HG02840 (cell line): ENCODE measurements around the gene NME4.
A peak's percentile ranks its signal among the peaks of the same experiment; 100 is the strongest.
"Not testable (repeated sequence)": the region's sequence is repeated elsewhere in the genome, so short reads cannot be mapped to it uniquely, and the experiment has no call there.

Experiments used
- ATAC-seq: cut with Tn5 transposase; IDR thresholded peaks from one replicate; pipeline ENCODE4 v1.9.1; 2021; ENCODE audit warnings: mild to moderate bottlenecking, moderate library complexity, moderate number of reproducible peaks; ENCODE audit not compliant: unreplicated experiment, low FRiP score

The NME4 gene

DNA sequence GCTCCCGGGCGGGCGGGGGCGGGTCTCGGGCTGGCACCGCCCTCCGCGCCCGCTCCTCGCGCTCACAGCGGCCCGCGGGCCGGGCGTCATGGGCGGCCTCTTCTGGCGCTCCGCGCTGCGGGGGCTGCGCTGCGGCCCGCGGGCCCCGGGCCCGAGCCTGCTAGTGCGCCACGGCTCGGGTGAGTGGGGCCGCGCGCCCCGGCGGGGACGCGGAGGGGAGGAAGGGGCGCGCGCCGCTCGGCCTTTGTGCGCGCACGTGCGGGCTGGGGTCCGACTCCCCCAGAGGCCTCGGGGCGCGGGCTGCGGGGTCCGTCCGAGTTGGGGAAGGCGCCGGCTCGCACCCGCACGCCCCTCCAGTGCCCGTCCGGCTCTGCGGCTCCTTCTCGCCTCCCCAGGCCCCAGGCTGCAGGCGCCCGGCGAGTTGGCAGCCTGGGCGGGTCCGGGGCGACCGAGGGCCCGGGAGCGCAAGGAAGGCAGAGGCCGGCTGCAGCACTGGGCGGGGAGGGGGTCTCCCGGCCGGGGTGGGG is at the start of gene NME4:
Gene NME4, plus strand, starts transcription at position 65 of the 527 bp plus-strand sequence. Its CDS starts 24 bp downstream, at position 89.
- no peak for ATAC-seq

- ATAC-seq = no peak
These were observed 49.8 kb upstream of the NME4 start for GRCh38 chr16:347203-347602.

DNA sequence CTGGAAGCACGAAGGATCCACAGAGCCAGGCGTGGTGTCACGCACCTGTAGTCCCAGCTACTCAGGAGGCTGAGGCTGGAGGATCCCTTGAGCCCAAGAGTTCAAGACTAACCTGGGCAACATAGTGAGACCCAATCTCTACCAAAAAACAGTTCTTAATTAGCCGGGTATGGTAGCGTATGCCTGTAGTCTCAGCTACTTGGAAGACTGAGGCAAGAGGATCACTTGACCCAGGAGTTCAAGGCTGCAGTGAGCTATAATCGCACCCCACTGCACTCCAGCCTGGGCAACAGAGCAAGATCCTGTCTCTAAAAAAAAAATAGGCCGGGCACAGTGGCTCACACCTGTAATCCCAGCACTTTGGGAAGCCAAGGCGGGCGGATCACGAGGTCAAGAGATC is 48.5 kb upstream of the NME4 start:
- not testable (repeated sequence) for ATAC-seq

DNA sequence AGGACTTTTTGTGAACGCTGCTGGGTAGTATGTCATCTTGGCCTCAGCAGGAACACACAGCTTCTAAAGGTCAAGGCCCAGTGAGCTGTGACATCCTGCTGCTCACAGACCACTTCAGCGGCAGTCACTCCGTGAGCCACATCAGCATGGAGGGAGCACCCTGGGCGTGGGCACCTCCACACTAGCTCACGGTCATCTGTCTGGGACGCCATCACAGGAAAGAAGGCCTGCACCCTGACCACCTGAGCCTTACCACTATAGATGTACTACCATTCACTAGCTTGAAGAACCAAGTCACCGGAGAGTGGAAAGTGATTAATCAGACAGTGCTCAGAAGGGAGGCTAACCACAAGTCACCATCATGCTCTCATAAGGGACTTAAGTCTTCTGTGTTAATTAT is 47.8 kb upstream of the NME4 start:
- no peak for ATAC-seq

GRCh38 chr16:350203-350602 is 46.8 kb upstream of the NME4 start:
- ATAC-seq = no peak

GRCh38 chr16:351804-352520 is 45.0 kb upstream of the NME4 start:
- ATAC-seq = peak; percentile 24

GRCh38 chr16:352547-353403 is 44.2 kb upstream of the NME4 start, which contains the start of gene AXIN1:
Gene AXIN1, minus strand, starts transcription at chr16:352723. Its CDS starts 5,698 bp downstream, at chr16:347025.
- peak; percentile 56 for ATAC-seq

GRCh38 chr16:353404-354290 is 43.4 kb upstream of the NME4 start:
- no peak for ATAC-seq

GRCh38 chr16:354291-354881 is 42.6 kb upstream of the NME4 start:
- ATAC-seq = no peak

- ATAC-seq = no peak
These were observed 42.0 kb upstream of the NME4 start for GRCh38 chr16:354971-355461.

DNA sequence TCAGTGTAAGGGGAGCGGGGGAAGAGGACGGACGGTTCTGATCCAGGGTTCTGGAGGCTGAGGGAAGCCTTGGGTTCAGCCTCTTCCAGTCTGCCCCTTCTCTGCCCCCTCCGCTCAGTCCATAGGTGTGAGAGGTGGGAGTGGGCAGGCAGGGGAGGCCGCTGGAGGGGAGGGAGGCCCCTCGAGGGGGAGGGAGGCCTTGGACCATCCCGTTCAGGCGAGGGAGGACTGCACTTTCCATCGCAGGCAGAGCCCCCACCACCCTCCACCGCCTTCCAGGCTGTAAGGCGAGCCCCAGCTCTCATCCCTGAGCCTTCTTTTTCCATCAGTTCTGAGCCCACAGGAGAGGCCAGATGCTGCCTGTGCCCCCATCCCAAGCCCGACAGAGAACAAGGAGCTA is 40.3 kb upstream of the NME4 start:
- ATAC-seq = no peak

GRCh38 chr16:359067-359763 is 37.8 kb upstream of the NME4 start:
- ATAC-seq = no peak

DNA sequence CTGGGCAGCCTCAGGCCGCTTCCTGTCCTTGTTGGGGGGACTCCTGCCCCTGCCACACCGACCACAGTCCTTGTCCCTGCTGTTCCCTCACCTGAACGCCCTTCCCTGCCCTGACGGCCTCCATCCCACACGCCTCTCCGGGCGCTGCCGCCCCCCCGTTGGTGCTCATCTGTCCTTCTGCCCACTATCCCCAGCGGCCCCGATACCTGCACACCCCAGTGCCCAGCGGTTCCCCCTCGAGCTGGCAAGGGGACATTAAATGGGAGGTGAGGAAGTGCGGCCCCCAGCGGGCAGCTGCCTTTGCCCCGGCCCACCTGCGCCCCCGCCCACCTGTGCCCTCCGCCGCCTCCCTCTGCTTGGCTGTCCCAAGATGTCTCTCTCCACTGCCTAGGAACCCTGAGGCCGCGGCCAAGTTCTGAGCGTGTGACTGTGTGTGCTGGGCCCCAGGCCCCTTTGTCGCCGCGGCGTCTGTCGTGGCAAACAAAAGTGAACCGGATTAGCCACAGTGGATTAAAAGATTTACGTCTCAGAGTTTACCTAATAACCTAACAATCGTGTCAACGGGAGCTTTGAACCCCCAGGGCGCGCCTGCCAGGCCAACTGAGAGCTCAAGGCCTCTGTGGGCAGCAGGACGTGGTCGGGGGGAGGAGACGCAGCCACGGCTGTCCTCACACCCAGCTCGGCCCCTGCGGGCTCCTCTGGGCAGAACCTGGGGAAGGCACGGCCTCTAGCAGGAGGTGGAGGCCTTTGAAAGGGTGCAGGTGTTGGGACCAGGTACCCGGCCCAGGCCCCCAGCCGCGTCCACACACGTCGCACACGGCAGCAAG is 36.9 kb upstream of the NME4 start:
- ATAC-seq = no peak

- ATAC-seq = no peak
These were observed 36.2 kb upstream of the NME4 start for GRCh38 chr16:360698-361336.

DNA sequence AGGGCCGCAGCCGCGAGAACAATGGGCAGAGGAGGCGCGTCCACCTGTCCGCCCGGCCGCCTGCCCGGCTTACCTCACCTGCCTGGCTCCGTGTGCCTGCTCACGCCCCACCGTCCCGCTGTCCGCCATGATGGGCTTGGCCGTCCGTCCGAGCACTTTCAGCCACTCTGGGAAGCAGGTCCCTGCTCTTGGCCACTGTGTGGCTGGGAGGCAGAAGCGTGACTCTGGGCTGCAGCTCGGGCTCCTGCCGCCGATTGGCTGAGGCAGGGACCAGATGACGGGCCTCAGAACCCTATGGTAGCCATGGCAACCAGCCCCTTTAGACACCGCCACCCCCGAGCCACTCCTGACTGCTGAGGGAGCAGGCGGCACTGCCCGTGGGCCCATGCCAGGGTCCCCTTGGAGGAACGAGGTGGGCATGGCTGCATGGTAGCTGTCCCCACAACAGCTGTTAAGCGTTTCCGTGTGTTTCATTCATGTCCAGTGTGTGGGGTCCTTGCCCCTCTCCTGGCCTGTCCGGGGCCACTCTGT is 35.6 kb upstream of the NME4 start:
- ATAC-seq = no peak

GRCh38 chr16:361872-362701 is 34.9 kb upstream of the NME4 start:
- ATAC-seq = no peak

DNA sequence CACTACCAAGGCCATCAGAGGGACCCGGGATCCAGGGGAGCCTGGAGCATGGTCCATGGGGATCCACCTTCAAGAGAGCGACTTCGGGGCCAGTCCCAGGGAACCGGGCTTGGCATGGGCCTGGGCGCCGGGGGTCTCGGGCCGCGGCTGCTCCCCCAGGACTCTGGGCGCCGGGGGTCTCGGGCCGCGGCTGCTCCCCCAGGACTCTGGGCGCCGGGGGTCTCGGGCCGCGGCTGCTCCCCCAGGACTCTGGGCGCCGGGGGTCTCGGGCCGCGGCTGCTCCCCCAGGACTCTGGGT is 34.3 kb upstream of the NME4 start:
- not testable (repeated sequence) for ATAC-seq
